NCI-H146 treated with DMSO at 0.1 percent for 48 hours (cell line): Measurements from ENCODE around the gene SBF2.
"Not testable (repeated sequence)": the region's sequence is repeated elsewhere in the genome, so short reads cannot be mapped to it uniquely, and the experiment has no call there.

Source experiments
- DNase-seq: peaks from one replicate; lab custom pipeline; 2025; ENCODE audit not compliant: unreplicated experiment; lab: John Stamatoyannopoulos, UW

SBF2 gene

DNA sequence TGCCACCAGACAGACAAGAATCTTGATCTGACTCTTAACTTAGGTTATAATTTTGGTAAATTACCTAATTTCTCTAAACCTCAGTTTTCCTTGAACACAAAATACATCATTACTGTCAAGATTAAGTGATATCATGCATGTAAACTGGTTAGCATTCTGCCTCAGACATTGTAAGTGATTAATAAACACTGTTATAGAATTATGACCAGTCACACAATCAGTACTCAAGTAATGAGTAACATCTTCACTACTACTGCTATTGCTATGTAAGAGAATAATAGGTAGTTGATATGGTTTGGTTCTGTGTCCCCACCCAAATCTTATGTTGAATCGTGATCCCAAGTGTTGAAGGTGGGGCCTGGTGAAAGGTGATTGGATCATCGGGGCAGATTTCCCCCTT lies 218.9 kb downstream of the SBF2 start:
- DNase-seq: no peak

DNA sequence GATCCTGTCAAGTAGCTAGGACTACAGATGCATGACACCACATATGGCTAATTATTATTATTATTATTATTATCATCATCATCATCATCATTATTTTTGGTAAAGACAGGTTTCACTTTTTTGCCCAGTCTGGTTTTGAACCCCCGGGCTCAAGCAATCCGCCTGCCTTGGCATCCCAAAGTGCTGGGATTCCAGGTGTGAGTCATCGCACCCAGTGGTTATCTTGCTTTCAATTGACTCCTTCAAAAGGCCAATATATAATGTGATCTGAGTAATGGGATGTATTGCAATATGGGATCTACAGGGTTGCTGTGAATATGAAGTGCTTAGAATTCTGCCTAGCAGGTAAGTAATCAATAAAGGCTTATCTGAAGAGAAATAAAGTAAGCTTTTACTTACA lies 221.2 kb downstream of the SBF2 start:
- no peak for DNase-seq

DNA sequence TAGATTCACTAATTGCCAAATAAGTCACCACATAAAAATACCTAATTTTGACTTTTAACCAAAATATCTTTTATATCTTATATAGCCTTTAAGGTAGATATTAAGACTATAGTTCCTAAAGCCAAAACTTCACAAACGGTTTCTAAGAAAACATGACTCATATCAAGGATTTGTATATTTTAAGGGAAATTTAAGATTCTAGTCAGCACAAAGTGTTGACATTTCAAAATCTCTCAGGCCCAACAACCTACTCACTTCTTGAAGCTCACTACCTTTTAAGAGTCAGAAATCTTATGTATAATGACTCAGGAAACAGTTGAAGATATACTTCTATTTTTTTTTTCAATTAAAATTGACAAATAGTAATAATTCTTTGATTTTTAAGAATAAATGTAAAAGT lies 221.9 kb downstream of the SBF2 start:
- no peak for DNase-seq

DNA sequence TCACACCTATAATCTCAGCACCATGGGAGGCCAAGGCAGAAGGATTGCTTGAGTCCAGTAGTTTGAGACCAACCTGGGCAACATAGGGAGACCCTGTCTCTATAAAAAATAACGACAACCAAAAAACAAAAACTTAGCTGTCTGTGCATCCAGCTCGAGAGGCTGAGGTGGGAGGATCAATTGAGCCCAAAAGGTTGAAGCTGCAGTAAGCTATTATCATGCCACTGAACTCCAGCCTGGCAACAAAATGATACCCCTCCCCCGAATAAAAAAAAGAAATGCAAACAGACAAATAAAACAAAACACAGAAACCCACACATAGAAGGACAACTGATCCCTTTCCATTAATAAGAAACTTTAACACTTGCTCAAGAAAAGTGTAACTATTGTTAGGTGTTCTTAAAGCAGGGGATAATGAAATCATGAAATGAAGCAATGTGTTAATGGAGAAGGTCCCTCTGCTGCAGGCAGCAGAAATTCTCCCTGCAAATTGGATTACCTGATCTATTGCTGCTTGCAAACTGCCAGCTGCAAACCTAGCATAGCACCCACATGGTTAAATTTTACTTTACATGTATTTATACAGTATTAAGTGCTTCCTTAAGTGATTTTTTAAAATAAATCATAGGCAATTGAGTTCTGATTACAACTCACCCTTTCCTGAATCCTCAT lies 226.3 kb downstream of the SBF2 start:
- no peak for DNase-seq

DNA sequence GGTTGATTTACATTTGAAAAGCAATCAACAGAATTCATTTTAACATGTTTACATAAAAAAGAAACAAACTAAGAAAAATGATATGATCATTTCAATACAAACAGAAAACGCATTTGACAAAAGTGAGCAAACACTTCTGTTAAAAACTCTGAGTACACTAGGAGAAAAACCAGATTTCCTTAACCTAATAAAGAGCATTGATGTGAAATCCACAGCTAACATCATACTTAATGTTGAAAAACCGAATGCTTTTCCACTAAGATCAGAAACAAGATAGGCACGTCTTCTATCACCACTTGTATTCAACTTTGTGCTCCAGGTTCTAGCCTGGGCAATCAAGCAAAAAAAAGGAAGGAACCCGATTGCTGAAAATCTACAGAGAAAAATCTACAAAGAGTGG lies 227.6 kb downstream of the SBF2 start:
- DNase-seq: no peak

DNA sequence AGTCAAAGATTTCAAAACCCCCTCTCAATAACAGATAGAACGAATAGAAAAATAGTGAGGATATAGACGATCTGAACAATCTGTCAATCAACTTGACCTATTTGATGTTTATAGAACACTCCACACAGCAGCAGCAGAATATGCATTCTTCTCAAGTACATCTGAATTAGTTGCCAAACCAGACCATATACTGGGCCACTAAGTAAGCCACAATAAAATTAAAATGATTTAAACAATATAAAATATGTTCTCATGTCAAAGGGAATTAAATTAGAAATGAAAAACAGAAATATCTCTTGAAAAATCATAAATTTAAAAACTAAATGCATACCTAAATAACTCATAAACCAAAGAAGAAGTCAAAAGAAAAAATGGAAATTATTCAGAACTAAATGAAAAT lies 229.2 kb downstream of the SBF2 start:
- DNase-seq: no peak

DNA sequence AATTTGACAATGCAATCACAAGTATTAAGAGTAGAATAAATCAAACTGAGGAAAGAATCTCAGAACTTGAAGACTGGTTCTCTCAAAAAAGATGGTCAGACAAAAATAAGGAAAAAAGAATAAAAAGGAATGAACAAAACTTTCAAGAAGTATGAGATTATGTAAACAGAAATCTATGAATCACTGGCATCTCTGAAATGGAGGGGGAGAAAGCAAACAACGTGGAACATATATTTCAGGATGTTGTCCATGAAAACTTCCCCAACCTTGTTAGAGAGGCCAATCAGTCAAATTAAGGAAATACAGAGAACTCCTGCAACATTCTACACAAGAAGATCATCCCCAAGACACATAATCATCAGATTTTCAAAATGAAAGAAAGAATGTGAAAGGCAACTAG lies 235.7 kb downstream of the SBF2 start:
- no peak for DNase-seq

DNA sequence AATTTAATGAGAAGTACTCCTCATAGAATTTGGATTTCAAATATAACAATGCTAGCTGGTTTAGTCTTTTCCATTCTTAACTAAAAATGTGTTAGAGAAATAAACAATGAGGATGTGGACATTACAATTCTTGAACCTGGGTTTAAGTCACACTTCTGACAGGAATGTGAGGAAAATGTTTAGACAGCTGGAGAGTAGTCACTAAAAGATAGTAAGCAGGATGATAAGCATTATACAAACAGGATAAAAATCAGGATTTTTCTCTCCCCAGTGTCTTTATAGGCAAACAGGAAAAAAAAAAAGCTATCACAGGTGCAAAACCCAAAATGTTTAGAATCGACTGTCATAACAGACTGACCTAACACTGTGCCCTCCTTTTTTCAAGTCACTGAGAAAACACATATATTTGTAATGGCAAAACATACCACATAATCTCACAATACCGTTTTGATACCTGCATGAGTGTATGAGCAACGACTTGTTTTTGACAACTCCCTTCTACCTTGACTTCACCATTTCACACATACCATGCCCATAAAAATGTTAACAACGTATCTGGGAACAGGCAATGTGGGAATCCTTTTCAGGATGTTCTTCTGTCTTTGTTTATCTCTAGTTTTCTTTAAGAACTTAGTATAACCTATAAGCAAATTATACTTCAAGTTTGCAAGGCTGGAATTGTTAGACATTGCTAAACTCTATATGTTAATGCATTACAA lies 242.0 kb downstream of the SBF2 start:
- no peak for DNase-seq

DNA sequence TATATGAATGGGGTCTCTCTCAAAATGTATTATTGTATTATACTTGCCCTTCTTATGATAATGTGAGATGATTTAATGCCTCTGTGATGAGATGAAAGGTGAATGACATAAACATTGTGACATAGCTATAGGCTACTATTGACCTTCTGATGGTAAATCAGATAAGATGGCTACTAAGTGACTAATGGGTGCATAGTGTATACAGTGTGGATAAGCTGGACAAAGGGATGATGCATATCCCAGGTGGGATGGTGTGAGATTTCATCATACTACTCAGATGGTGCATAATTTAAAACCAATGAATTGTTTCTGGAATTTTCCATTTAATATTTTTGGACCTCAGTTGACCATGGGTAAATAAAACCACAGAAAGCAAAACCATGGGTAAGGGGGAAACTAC lies 243.5 kb downstream of the SBF2 start:
- DNase-seq: peak; percentile 57

DNA sequence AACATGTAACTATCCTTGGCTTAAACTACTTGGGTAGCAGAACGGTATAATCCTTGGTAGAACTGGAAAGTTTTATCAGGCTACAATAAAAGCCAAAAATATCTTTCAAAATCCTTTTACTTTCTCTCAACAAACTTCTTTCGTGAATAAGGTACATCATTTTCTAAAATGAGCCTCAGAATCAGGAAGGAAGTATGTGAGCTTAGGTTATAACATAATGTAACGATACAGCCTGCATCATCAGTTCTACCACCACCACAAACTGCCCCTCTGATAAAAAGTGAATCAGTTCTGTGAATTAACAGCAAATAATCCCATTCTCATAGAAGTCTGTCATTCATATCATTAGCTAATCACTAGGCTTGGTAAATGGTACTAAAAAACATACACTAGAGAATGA lies 244.3 kb downstream of the SBF2 start:
- no peak for DNase-seq

DNA sequence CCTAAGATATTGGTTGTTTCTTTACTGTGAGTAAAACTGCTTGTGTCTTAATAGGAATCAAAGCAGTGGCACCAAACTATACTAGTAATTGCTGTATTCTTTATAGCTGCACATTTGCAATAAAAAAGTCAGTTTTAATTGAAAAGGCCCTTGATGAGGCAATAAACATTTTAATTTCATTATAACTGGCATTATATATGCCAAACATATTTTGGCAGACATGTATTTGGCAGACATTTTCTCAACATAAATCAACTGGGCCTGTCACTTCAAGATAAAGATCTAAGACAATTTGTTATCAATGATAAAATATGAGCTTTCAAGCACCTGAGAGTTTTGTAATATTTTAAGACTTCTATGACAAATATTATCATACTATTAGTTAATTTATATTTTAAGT lies 245.7 kb downstream of the SBF2 start:
- DNase-seq: no peak

DNA sequence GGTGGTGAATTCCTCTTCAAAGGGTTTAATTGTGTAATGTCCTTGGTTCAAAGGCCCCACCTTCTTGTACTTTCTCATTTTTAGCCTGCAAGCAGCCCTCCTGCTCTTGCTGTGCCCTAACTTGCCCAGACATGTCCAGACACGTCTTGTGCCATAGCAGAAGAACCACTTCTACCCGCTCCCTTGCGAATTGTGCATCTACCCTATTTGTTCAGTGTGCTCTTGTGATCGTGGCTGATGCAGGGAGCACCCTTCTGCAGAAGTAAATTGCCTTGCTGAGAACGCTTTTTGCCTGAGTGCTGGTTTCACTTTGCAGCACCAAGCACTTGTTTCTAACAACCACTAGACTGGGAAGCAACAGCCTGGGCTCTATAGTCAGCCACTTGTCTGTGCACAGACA lies 249.4 kb downstream of the SBF2 start:
- no peak for DNase-seq

DNA sequence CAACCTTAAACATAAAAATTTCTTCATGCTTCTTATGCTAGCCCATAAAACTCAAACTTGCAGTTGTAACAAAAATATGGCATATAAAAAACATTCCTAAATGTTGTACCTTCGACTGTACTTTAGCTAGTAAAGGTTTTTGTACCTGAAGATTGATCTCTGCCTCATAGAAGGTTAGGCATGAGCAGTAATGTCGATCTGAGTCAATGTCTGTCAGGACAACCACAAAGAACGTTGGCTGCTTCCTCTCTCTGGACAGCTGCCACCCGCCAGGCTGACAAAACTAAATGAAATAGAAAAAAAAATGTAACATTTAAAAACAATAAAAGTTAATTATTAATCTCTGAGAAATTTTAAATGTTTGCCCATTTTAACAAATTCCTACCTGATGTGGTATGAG lies 251.3 kb downstream of the SBF2 start:
- DNase-seq: no peak

DNA sequence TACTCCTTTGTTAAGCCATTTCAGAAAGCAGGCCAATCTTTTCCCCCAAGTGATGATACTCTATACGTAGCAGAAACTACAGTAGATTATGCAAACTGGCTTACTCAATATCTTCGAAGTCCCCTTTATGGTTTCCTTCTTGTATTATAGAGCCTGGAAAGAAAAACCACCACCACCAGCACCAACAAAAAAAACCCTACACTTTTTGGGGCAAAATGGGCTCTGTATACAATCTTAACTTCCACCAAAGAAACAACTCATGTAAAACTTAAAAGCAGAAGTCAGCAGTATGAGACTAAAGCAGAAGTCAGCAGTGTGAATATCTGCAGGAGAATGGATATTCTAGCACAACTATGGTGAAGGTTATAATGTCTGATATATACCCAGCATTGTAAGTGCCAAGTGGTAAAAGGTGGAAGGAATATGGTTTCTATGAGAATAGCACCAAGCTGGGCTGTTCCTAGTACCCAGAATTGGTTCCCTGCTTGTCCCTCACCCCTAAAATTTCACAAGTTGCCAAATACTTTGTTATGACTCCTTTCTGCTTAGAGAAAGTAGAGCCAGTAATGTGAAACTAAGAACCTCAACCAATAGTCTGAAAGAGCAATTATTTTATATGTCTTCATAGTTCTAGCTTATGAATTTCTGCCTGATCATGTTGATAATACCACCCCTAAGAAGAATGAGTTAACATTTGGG lies 252.1 kb downstream of the SBF2 start:
- DNase-seq: no peak

DNA sequence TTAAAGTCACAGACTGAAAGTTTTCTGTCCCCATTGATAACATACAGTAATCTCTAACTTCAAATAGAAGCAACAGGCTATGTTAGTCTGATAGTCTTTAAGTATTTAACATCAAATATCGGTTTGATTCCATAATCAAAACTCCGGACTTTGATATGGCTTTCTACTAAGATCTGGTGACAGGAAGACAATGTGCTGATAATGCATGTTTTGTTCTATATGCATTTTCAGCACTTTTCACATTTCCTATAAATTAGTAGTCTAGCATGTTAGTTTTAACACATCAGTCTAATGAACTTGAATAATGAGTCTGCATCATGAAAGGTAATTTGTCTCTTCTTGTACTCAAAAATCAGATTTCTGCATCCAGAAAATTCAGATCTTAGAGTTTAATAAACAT lies 252.7 kb downstream of the SBF2 start:
- no peak for DNase-seq

DNA sequence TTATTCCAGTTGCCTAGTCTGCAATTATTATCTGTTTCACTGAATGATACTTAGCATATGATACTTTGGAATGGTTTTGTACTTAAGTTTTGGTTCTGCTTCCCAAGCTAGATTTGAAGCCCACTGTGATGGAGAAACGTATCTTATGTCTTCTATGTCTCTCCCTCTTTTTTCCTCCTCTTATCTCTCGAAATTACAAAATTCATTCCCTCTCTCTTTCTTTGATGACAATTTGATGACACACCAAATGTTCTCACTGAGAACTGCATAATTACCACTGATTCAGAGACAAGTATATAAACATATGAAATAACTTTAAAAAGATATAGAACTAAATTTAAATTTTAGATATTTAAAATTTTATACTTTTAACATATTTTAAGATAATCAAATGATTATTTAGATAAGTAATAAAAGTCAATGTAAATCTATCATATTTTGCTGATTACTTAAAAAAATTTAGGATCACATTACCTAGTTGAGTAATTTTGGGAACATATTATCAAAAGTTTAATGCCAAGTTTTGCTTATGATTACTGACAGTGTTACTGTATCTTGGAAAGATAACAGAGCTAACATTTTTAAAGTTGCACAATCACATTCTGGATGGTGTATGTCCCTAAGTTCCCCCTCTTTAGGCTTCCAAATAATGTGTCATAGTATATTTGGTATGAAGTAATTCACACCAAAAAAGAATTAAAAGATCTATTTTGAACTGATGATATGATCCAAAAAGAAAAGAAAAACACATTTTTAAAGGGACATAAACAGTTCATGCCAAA lies 255.3 kb downstream of the SBF2 start:
- no peak for DNase-seq

DNA sequence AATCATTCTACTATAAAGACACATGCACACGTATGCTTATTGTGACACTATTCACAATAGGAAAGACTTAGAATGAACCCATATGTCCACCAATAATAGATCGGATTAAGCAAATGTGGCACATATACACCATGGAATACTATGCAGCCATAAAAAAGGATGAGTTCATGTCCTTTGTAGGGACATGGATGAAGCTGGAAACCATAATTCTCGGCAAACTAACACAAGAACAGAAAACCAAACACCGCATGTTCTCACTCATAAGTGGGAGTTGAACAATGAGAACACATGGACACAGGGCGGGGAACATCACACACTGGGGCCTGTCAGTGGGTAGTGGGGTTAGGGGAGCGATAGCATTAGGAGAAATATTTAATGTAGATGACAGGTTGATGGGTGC lies 258.1 kb downstream of the SBF2 start:
- not testable (repeated sequence) for DNase-seq

DNA sequence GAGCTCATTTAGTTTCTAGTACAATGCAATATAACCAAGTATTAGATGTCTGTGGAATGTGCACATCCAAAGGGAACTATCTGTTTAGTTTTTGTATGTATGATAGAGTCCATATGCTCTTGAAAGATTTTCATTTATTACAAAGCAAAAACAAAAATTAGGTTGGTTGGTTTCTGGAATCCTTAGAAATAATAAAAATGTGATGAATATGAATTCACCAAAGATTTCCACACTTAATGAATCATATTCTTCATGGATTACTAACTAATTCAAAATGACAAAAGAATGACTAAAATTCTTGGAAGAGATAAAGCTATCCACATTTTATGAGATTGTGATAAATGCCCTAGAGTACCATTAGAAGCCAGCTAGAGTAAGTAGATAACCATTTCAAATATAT lies 261.1 kb downstream of the SBF2 start:
- no peak for DNase-seq

DNA sequence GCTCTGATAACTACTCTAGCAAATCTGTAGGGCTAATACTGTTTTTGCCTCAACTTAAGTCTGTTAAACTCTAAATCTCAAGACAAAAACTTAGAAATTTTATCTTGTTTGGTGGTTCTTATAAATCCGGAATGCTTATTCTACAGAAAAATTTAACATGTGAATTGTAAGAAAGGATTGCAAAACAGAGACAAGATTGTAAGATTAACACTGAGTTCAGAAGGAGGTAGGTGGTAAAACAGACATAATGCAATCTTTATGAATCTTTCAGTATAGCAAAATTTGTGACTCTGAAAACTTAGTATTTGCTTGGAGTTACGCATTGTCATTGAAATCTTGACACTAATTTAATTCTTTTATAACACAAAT lies 263.9 kb downstream of the SBF2 start:
- DNase-seq: no peak

DNA sequence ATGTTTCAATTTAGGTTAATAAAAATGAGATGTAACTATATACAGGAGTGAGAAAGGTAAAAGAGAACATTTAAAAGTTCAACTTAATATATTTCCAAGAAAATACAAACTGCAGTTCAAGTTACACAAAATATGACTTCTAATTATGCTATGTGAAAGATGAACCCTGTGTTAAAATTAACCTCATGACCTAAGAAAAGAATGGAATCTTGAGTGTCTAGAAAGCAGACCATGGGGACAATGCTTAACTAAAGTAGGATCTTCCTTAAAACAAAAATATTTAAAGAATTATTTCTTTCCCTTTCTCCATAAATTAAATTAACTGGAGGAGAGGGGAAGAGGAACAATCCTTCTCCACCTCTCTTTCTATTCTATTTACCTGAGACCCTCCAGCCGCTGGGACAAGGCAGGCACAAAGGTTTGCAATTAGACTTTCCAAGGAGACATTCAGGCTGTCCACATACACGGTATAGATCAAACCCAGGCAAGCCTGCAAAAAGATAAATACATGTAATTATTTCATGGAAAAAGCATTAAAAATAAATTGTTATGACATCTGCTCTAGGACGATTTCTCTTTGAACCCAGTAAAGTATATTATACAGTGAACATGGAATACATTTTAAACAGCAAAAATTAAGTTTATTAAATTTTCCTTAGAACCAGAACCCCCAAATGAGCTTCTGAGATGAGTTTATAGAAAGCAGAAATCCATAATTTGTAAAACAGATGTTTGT lies 264.5 kb downstream of the SBF2 start:
- no peak for DNase-seq

DNA sequence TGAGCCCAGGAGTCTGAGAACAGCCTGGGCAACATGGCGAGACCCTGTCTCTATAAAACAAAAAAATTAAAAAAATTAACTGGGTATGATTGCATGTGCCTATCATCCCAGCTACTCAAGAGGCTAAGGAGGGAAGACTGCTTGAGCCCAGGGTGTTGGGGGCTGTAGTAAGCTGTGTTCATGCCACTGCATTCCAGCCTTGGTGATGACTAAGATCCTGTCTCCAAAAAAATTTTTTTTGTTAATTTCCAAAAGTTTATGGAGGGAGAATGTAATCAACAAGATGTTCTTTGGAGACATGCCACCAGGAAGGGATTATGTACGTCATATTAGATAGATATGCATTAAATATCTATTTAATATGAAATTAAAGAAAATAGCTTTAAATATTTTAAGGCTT lies 267.5 kb downstream of the SBF2 start:
- DNase-seq: no peak
